Stimulated activated naive B cell treated with anti-CD40 and anti-IgM and Interleukin-4, amounts not matched to agents 10 μg/mL and 1 μg/mL and 100 μg/mL, for 72 hours (primary cell): ENCODE measurements around the gene TOR1B.
"Not testable (repeated sequence)": the region's sequence is repeated elsewhere in the genome, so short reads cannot be mapped to it uniquely, and the experiment has no call there.

ENCODE experiments used
- ATAC-seq, 2 donors: fragments of 150-1000 bp; cut with Tn5 transposase; replicated peaks; 2 replicates each; pipeline ENCODE4 v1.10.0; 2021; ENCODE audit warnings: moderate library complexity in 1 of 2
- DNase-seq: peaks from one replicate; pipeline ENCODE4 v3.0.0; 2021
- H3K27ac Mint-ChIP-seq: one replicate; pipeline ENCODE4 v1.8.0; 2022; ENCODE audit warnings: mild to moderate bottlenecking, mixed read lengths
- H3K27me3 Mint-ChIP-seq, 2 donors: one replicate each; pipeline ENCODE4 v1.8.0; 2022; ENCODE audit warnings: mixed read lengths in 2 of 2
- H3K36me3 Mint-ChIP-seq, 2 donors: one replicate each; pipeline ENCODE4 v1.8.0; 2022; ENCODE audit warnings: mixed read lengths in 2 of 2, mild to moderate bottlenecking in 1 of 2
- H3K4me1 Mint-ChIP-seq, 2 donors: one replicate each; pipeline ENCODE4 v1.8.0; 2022; ENCODE audit warnings: mixed read lengths in 2 of 2, mild to moderate bottlenecking in 1 of 2
- H3K4me3 Mint-ChIP-seq, 2 donors: one replicate each; pipeline ENCODE4 v1.8.0; 2022; ENCODE audit warnings: mild to moderate bottlenecking in 2 of 2, mixed read lengths in 2 of 2, moderate library complexity in 1 of 2
- H3K9me3 Mint-ChIP-seq, 2 donors: one replicate each; pipeline ENCODE4 v1.8.0; 2022; ENCODE audit warnings: mixed read lengths in 2 of 2, mild to moderate bottlenecking in 1 of 2

The TOR1B gene

GRCh38 chr9:129783516-129784361, 19.2 kb upstream of the TOR1B start:
- H3K9me3 Mint-ChIP-seq, result no peaks in the 10 kb centered on the region
- no peaks in the 10 kb centered on the region for H3K36me3 Mint-ChIP-seq
- ATAC-seq (peak; percentile 97), DNase-seq (peak; percentile 59)
- H3K27me3 Mint-ChIP-seq, result peaks cover 29 to 40% of the 10 kb centered on the region in 2 donors
- H3K27ac Mint-ChIP-seq, result no peak overlapping the region
- H3K4me1 Mint-ChIP-seq, result peaks cover 3 to 6% of the 10 kb centered on the region in 2 donors
- no peak overlapping the region for H3K4me3 Mint-ChIP-seq

DNA sequence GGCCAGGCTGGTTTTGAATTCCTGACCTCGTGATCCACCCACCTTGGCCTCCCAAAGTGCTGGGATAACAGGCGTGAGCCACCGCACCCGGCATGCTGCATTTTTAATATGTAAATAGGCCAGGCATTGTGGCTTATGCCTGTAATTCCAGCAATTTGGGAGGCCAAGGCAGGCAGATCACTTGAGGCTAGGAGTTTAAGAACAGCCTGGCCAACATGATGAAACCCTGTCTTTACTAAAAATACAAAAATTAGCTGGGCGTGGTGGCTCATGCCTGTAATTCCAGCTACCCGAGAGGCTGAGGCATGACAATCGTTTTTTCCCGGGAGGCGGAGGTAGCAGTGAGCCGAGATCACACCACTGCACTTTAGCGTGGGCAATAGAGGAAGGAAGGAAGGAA, 18.0 kb upstream of the TOR1B start:
- not testable (repeated sequence) for H3K9me3 Mint-ChIP-seq, H3K36me3 Mint-ChIP-seq, ATAC-seq, DNase-seq, H3K4me1 Mint-ChIP-seq, H3K4me3 Mint-ChIP-seq, H3K27ac Mint-ChIP-seq
- H3K27me3 Mint-ChIP-seq, result peaks cover 26 to 38% of the 10 kb centered on the region in 2 donors

DNA sequence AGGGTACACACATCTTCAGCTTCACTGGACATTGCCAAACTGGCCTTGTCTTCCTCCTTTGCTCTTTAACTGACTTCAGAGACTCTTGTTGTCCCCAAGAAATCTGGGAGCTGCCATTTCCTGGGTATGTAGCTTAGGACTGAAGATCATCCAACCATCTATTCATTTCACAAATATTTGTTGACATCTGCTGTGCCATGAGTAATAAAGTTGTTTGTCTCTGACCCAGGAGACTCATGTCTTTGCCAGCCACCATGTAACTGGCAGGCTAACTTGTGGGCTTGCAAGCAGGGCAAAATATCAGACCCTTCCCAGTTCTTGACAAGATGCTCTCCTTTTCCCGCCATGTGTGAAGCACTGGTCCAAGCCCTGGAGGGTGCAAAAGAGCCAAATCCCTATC, 17.1 kb upstream of the TOR1B start:
- no peak for ATAC-seq
- peaks cover 3 to 11% of the 10 kb centered on the region in 2 donors for H3K4me1 Mint-ChIP-seq
- H3K27me3 Mint-ChIP-seq, result peaks cover 33 to 45% of the 10 kb centered on the region in 2 donors
- DNase-seq, result no peak
- H3K27ac Mint-ChIP-seq, result no peak overlapping the region
- no peaks in the 10 kb centered on the region for H3K36me3 Mint-ChIP-seq
- no peak overlapping the region for H3K4me3 Mint-ChIP-seq
- H3K9me3 Mint-ChIP-seq, result no peaks in the 10 kb centered on the region

DNA sequence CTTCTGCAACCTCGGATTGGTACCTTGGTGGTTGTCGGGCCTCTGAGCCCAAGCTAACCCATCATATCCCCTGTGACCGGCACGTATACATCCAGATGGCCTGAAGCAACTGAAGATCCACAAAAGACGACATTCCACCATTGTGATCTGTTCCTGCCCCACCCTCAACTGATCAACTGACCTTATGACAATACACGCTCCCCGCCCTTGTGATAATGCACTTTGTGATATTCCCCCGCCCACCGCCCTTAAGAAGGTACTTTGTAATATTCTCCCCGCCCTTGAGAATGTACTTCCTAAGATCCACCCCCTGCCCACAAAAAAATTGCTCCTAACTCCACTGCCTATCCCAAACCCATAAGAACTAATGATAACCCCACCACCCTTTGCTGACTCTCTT, 16.5 kb upstream of the TOR1B start:
- Mint-ChIP-seq H3K27ac (no peak overlapping the region), H3K27me3 (peaks cover 34 to 45% of the 10 kb centered on the region in 2 donors), H3K4me3 (no peak overlapping the region), H3K9me3 (no peaks in the 10 kb centered on the region), H3K36me3 (no peaks in the 10 kb centered on the region), H3K4me1 (peaks cover 3 to 11% of the 10 kb centered on the region in 2 donors)
- DNase-seq (no peak), ATAC-seq (no peak)

GRCh38 chr9:129794549-129794948, 8.4 kb upstream of the TOR1B start:
- no peak for DNase-seq
- H3K36me3 Mint-ChIP-seq, result no peaks in the 10 kb centered on the region
- H3K9me3 Mint-ChIP-seq, result no peaks in the 10 kb centered on the region
- H3K27ac Mint-ChIP-seq, result no peak overlapping the region
- ATAC-seq, result no peak
- H3K4me1 Mint-ChIP-seq, result peaks cover 0 to 6% of the 10 kb centered on the region in 2 donors
- H3K4me3 Mint-ChIP-seq, result no peak overlapping the region
- H3K27me3 Mint-ChIP-seq, result peaks cover 23 to 25% of the 10 kb centered on the region in 2 donors

GRCh38 chr9:129796029-129796428, 7.0 kb upstream of the TOR1B start:
- H3K27ac Mint-ChIP-seq, H3K4me3 Mint-ChIP-seq, H3K36me3 Mint-ChIP-seq, H3K4me1 Mint-ChIP-seq, DNase-seq, ATAC-seq, H3K9me3 Mint-ChIP-seq: not testable (repeated sequence)
- peaks cover 15 to 18% of the 10 kb centered on the region in 2 donors for H3K27me3 Mint-ChIP-seq

DNA sequence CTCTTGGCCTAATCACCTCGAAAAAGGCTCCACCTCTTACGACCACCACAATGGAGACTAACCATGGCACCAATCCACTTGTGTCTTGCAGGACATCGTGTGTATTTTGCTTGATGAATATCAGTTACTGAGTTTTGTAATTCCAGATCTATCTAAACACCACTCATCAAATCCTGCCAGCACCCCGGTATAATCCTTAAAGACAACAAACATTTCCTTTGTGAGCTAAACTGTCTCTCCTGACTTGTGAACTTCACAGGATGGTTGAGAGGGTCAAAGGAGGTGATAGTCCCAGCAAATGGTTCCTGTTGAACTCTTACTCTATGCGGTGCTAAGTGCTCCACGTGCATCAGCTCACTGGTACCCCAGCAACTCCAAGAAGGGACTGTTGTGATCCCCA, 4.0 kb upstream of the TOR1B start:
- H3K27ac Mint-ChIP-seq, result no peak overlapping the region
- H3K9me3 Mint-ChIP-seq, result no peaks in the 10 kb centered on the region
- H3K4me1 Mint-ChIP-seq, result peaks cover 0 to 3% of the 10 kb centered on the region in 2 donors
- DNase-seq (no peak), ATAC-seq (no peak)
- peaks cover 8 to 11% of the 10 kb centered on the region in 2 donors for H3K27me3 Mint-ChIP-seq
- H3K36me3 Mint-ChIP-seq, result no peaks in the 10 kb centered on the region
- H3K4me3 Mint-ChIP-seq, result no peak overlapping the region

GRCh38 chr9:129801504-129801903, 1.5 kb upstream of the TOR1B start:
- H3K27ac Mint-ChIP-seq, result peak overlapping the region; percentile 47
- no peak for ATAC-seq

GRCh38 chr9:129803676-129804060, 684 bp downstream of the TOR1B start:
- peak overlapping the region; percentile 89 to 94 for H3K4me3 Mint-ChIP-seq
- DNase-seq, result no peak
- peak overlapping the region; percentile 97 for H3K27ac Mint-ChIP-seq
- H3K27me3 Mint-ChIP-seq, result no peaks in the 10 kb centered on the region
- peak; percentile 20 to 33 for ATAC-seq
- H3K4me1 Mint-ChIP-seq, result peaks cover 13 to 24% of the 10 kb centered on the region in 2 donors
- peaks cover 18 to 27% of the 10 kb centered on the region in 2 donors for H3K36me3 Mint-ChIP-seq
- H3K9me3 Mint-ChIP-seq, result no peaks in the 10 kb centered on the region

More at GRCh38 chr9:129801504-129801903, 1.5 kb upstream of the TOR1B start:
- H3K9me3 Mint-ChIP-seq, result no peaks in the 10 kb centered on the region
- no peaks in the 10 kb centered on the region for H3K27me3 Mint-ChIP-seq
- peaks cover 13 to 22% of the 10 kb centered on the region in 2 donors for H3K4me1 Mint-ChIP-seq
- H3K36me3 Mint-ChIP-seq, result peaks cover 10 to 14% of the 10 kb centered on the region in 2 donors
- peak overlapping the region; percentile 41 to 47 for H3K4me3 Mint-ChIP-seq
- no peak for DNase-seq

DNA sequence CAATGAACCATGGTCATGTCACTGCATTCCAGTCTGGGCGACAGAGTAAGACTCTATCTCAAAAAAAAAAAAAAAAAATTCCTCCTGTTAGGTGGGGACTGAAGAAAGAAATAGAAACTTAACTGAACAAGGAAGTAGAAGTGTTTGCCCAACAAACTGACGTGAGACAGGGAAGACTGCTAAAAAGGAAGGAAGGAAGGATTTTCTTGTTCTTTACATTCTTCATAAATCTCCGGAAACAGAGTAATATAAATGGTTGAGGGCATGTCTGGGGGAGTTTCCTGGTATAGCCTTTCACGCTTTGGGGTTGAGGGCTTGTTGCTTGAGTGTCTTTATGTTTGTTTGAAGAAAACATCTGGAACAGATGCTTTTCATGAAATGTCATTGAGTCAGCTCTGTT, 3.1 kb downstream of the TOR1B start:
- Mint-ChIP-seq H3K36me3 (peaks cover 35 to 37% of the 10 kb centered on the region in 2 donors), H3K27me3 (no peaks in the 10 kb centered on the region), H3K9me3 (no peaks in the 10 kb centered on the region), H3K4me1 (peaks cover 15 to 24% of the 10 kb centered on the region in 2 donors), H3K27ac (no peak overlapping the region), H3K4me3 (no peak overlapping the region)
- DNase-seq (no peak), ATAC-seq (no peak)

GRCh38 chr9:129809346-129809745, 6.4 kb downstream of the TOR1B start:
- H3K4me1 Mint-ChIP-seq, result peaks cover 24 to 34% of the 10 kb centered on the region in 2 donors
- H3K9me3 Mint-ChIP-seq, result no peaks in the 10 kb centered on the region
- no peaks in the 10 kb centered on the region for H3K27me3 Mint-ChIP-seq
- no peak overlapping the region for H3K27ac Mint-ChIP-seq
- ATAC-seq (no peak), DNase-seq (no peak)
- no peak overlapping the region for H3K4me3 Mint-ChIP-seq
- peaks cover 44 to 59% of the 10 kb centered on the region in 2 donors for H3K36me3 Mint-ChIP-seq

DNA sequence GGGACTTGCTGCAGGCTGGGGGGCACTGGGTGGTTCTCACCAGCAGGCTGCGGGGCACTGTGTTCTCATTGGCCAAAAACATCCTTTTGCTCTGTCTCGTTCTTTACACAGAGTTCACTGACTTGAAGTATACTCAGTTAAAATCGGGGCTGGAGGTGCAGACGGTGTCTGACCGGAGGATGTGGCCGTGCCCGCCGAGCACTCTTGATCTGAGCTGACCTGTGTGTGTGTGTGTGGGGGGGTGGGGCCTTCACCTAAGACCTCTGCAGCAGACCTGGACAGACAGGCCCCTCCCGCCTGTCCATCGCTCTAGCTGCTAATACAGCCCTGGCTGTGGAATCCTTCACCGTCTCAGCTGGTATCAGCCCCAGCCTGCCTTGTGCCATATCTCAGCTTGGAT, 7.1 kb downstream of the TOR1B start:
- H3K4me1 Mint-ChIP-seq, result peaks cover 27 to 35% of the 10 kb centered on the region in 2 donors
- H3K27me3 Mint-ChIP-seq, result no peaks in the 10 kb centered on the region
- no peaks in the 10 kb centered on the region for H3K9me3 Mint-ChIP-seq
- no peak overlapping the region for H3K4me3 Mint-ChIP-seq
- H3K36me3 Mint-ChIP-seq, result peaks cover 45 to 65% of the 10 kb centered on the region in 2 donors
- no peak overlapping the region for H3K27ac Mint-ChIP-seq
- DNase-seq (no peak), ATAC-seq (no peak)

- peaks cover 49 to 69% of the 10 kb centered on the region in 2 donors for H3K36me3 Mint-ChIP-seq
- H3K27me3 Mint-ChIP-seq, result no peaks in the 10 kb centered on the region
- H3K27ac Mint-ChIP-seq, result no peak overlapping the region
- ATAC-seq (no peak), DNase-seq (no peak)
- no peak overlapping the region for H3K4me3 Mint-ChIP-seq
- peaks cover 29 to 33% of the 10 kb centered on the region in 2 donors for H3K4me1 Mint-ChIP-seq
- no peaks in the 10 kb centered on the region for H3K9me3 Mint-ChIP-seq
Observed at GRCh38 chr9:129810788-129811187, 7.8 kb downstream of the TOR1B start.

GRCh38 chr9:129811967-129812363, 9.0 kb downstream of the TOR1B start:
- H3K9me3 Mint-ChIP-seq, result no peaks in the 10 kb centered on the region
- ATAC-seq (peak; percentile 76 to 86), DNase-seq (no peak)
- H3K4me3 Mint-ChIP-seq, result no peak overlapping the region
- no peaks in the 10 kb centered on the region for H3K27me3 Mint-ChIP-seq
- H3K4me1 Mint-ChIP-seq, result peaks cover 24 to 27% of the 10 kb centered on the region in 2 donors
- H3K36me3 Mint-ChIP-seq, result peaks cover 44 to 67% of the 10 kb centered on the region in 2 donors
- H3K27ac Mint-ChIP-seq, result no peak overlapping the region

GRCh38 chr9:129812385-129812784, 9.4 kb downstream of the TOR1B start:
- no peak for DNase-seq
- H3K4me1 Mint-ChIP-seq, result peaks cover 24 to 27% of the 10 kb centered on the region in 2 donors
- no peak overlapping the region for H3K27ac Mint-ChIP-seq
- peak in 1 of 2 donors; percentile 40 for ATAC-seq
- no peaks in the 10 kb centered on the region for H3K9me3 Mint-ChIP-seq
- peaks cover 40 to 63% of the 10 kb centered on the region in 2 donors for H3K36me3 Mint-ChIP-seq
- H3K4me3 Mint-ChIP-seq, result no peak overlapping the region
- no peaks in the 10 kb centered on the region for H3K27me3 Mint-ChIP-seq
